ENCODE data around the gene FBXL3.
"Not testable (repeated sequence)": the region's sequence is repeated elsewhere in the genome, so short reads cannot be mapped to it uniquely, and the experiment has no call there.

- not testable (repeated sequence) for TF ChIP-seq CTCF (IDR thresholded peaks at IDR 0.05); EZH2 (IDR thresholded peaks at IDR 0.05; ENCODE audit: borderline replicate concordance, insufficient read depth, low read depth, low read length, poor library complexity, severe bottlenecking)
Observed at GRCh38 chr13:77008337-77008736, 18.6 kb downstream of the FBXL3 start.

Data from B cell (primary cell).